Glutamatergic neuron (in vitro differentiated cells): ENCODE measurements around the gene KAT14. TPM values are rescaled to one million over a fixed set of nuclear protein-coding genes. Genes with fewer than 3 reads are reported as not detected.
"Not testable (repeated sequence)": the region's sequence is repeated elsewhere in the genome, so short reads cannot be mapped to it uniquely, and the experiment has no call there.

Experiments used
- DNase-seq: peaks from one replicate; pipeline ENCODE4 v3.0.0; 2022
- H3K27ac Mint-ChIP-seq: one replicate; pipeline ENCODE4 v1.8.0; 2020; ENCODE audit warnings: mild to moderate bottlenecking, mixed read lengths, inconsistent platforms; ENCODE audit not compliant: unreplicated experiment
- H3K27me3 Mint-ChIP-seq: one replicate; pipeline ENCODE4 v1.8.0; 2020; ENCODE audit warnings: mild to moderate bottlenecking, moderate library complexity, mixed read lengths, inconsistent platforms; ENCODE audit not compliant: unreplicated experiment
- H3K36me3 Mint-ChIP-seq: one replicate; pipeline ENCODE4 v1.8.0; 2020; ENCODE audit warnings: mild to moderate bottlenecking, mixed read lengths, inconsistent platforms; ENCODE audit not compliant: unreplicated experiment
- H3K4me1 Mint-ChIP-seq: one replicate; pipeline ENCODE4 v1.8.0; 2020; ENCODE audit warnings: mild to moderate bottlenecking, low read depth, mixed read lengths, inconsistent platforms; ENCODE audit not compliant: unreplicated experiment
- H3K4me3 Mint-ChIP-seq: one replicate; pipeline ENCODE4 v1.8.0; 2020; ENCODE audit warnings: mild to moderate bottlenecking, mixed read lengths, inconsistent platforms; ENCODE audit not compliant: unreplicated experiment
- H3K9me3 Mint-ChIP-seq: one replicate; pipeline ENCODE4 v1.8.0; 2020; ENCODE audit warnings: mild to moderate bottlenecking, moderate library complexity, mixed read lengths, inconsistent platforms; ENCODE audit not compliant: unreplicated experiment
- CTCF ChIP-seq: fragments of 200-600 bp; sonication (generic); IDR thresholded peaks from one replicate; pipeline ENCODE4 v1.5.0; 2021; ENCODE audit not compliant: partially characterized antibody, unreplicated experiment
- total RNA-seq: library from RNA; stranded (reverse); fragmentation: NEBNext Ultra II Directional; extraction: Animal tissue kit (Norgen Biotek cat#: 25700); gene quantifications from one replicate; pipeline ENCODE4 v1.2.1, GENCODE V29; 2021; ENCODE audit not compliant: unreplicated experiment

KAT14 gene
- total RNA-seq, 1 donor from 2014 or later = 14.2 TPM

- H3K27ac Mint-ChIP-seq = no peak overlapping the region
- no peaks in the 10 kb centered on the region for H3K4me1 Mint-ChIP-seq
- H3K9me3 Mint-ChIP-seq = no peaks in the 10 kb centered on the region
- H3K4me3 Mint-ChIP-seq = no peak overlapping the region
- H3K27me3 Mint-ChIP-seq = no peaks in the 10 kb centered on the region
- no peak for DNase-seq
- no peak for TF ChIP-seq CTCF
- no peaks in the 10 kb centered on the region for H3K36me3 Mint-ChIP-seq
Observed at GRCh38 chr20:18166950-18167349, 29.3 kb downstream of the KAT14 start.

DNA sequence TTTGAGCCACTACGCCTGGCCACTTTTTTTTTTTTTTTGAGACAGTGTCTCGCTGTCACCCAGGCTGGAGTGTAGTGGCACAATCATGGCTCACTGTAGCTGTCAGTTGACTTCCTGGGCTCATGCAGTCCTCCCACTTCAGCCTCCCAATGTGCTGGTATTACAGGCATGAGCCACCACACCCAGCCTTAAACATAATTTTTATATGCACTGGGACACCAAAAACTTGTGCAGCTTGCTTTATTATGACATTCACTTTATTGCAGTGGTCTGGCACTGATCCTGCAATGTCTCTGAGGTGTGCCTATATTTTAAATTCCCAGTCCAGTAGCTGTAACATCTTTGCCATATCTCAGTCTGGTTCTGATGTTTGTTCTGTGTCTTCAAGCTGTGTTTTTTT lies 34.7 kb downstream of the KAT14 start:
- Mint-ChIP-seq H3K4me1 (peaks cover 2% of the 10 kb centered on the region), H3K27me3 (no peaks in the 10 kb centered on the region)
- TF ChIP-seq CTCF = no peak

GRCh38 chr20:18174906-18175683 lies 37.4 kb downstream of the KAT14 start:
- DNase-seq = no peak
- H3K4me1 Mint-ChIP-seq = peaks cover 2% of the 10 kb centered on the region
- peaks cover 1% of the 10 kb centered on the region for H3K36me3 Mint-ChIP-seq
- no peak overlapping the region for H3K27ac Mint-ChIP-seq
- peaks cover 2% of the 10 kb centered on the region for H3K9me3 Mint-ChIP-seq
- no peak for TF ChIP-seq CTCF
- H3K27me3 Mint-ChIP-seq = peaks cover 2% of the 10 kb centered on the region
- no peak overlapping the region for H3K4me3 Mint-ChIP-seq

More for the DNA sequence above, 34.7 kb downstream of the KAT14 start:
- DNase-seq = no peak
- H3K9me3 Mint-ChIP-seq = no peaks in the 10 kb centered on the region
- H3K27ac Mint-ChIP-seq = no peak overlapping the region
- H3K36me3 Mint-ChIP-seq = no peaks in the 10 kb centered on the region
- no peak overlapping the region for H3K4me3 Mint-ChIP-seq

- Mint-ChIP-seq H3K36me3 (peaks cover 5% of the 10 kb centered on the region), H3K4me3 (no peak overlapping the region), H3K27ac (peak overlapping the region; percentile 83), H3K9me3 (peaks cover 5% of the 10 kb centered on the region), H3K4me1 (peaks cover 2% of the 10 kb centered on the region), H3K27me3 (peaks cover 2% of the 10 kb centered on the region)
- no peak for TF ChIP-seq CTCF
- DNase-seq = no peak
Observed at GRCh38 chr20:18176318-18176785, 38.7 kb downstream of the KAT14 start.

GRCh38 chr20:18180366-18180765 lies 42.7 kb downstream of the KAT14 start:
- H3K27ac Mint-ChIP-seq, H3K27me3 Mint-ChIP-seq, H3K4me1 Mint-ChIP-seq, H3K4me3 Mint-ChIP-seq, DNase-seq, H3K36me3 Mint-ChIP-seq, H3K9me3 Mint-ChIP-seq: not testable (repeated sequence)
